MM.1S (cell line): ENCODE results near the gene ZIC5.

Source experiments
- CTCF ChIP-seq: fragments of 300-600 bp; sonication (generic); IDR thresholded peaks from 2 replicates; pipeline ENCODE4 v1.5.1; 2016; ENCODE audit warnings: antibody characterized with exemption, low read length, mixed read lengths
- EZH2 ChIP-seq: fragments of 300-600 bp; sonication (generic); optimal IDR thresholded peaks from 2 replicates; pipeline ENCODE3; 2017; ENCODE audit warnings: low read depth, mild to moderate bottlenecking, antibody characterized with exemption, low read length, mixed read lengths
- EZH2phosphoT487 ChIP-seq: fragments of 300-600 bp; sonication (generic); IDR thresholded peaks from 2 replicates; pipeline ENCODE4 v1.6.1; 2018; ENCODE audit warnings: antibody characterized with exemption, low read length

- TF ChIP-seq CTCF (no peak), EZH2 (no peak), EZH2phosphoT487 (no peak)
Observed at GRCh38 chr13:99971576-99972189, at the start of gene ZIC5.
